Measurements from ENCODE around the gene WDR49.

WDR49 gene

GRCh38 chr3:167611718-167612117 is 42.0 kb downstream of the WDR49 start:
- DNase-seq: no peak

DNA sequence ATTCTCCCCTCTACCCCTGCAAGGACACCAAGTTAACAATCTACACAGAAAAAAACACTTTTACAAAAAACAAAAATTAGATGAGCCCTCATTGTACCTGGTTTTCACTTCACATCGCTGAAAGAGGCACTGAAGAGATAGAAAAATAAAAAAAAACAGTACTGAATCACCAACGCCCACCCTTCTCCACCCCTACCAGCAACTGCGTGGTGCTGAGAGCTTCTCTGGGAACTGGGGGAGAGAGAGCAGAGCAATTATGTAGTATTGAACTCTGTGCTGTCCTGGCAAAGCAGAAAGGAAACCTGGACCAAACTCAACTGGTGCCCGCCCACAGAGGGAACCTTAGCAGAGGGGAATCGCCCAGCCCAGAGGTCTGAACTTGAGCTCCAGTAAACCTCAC is 44.6 kb downstream of the WDR49 start:
- DNase-seq: no peak

- DNase-seq: no peak
Observed at GRCh38 chr3:167606836-167607235, 46.9 kb downstream of the WDR49 start.

- no peak for DNase-seq
Observed at GRCh38 chr3:167605871-167606270, 47.9 kb downstream of the WDR49 start.

DNA sequence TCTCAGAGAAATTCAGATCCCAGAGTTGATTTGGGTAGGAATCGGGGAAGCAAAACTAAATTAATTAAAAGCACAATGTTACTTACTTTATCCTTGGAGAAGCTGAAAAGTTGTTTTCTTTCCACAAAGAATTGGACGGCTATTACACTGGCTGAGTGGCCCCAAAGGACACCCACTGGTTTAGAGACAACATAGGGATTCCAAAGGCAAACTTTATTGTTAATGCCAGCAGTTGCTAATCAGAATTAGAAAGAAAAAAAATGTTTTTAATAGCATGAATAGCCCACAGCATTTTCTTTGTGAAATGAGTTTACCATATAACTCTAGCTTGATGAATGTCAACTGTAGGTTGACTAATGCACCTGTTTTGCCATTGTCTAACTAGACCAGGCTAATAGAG is 51.7 kb downstream of the WDR49 start:
- no peak for DNase-seq

- DNase-seq: no peak
Observed at GRCh38 chr3:167587651-167588050, 66.1 kb downstream of the WDR49 start.

DNA sequence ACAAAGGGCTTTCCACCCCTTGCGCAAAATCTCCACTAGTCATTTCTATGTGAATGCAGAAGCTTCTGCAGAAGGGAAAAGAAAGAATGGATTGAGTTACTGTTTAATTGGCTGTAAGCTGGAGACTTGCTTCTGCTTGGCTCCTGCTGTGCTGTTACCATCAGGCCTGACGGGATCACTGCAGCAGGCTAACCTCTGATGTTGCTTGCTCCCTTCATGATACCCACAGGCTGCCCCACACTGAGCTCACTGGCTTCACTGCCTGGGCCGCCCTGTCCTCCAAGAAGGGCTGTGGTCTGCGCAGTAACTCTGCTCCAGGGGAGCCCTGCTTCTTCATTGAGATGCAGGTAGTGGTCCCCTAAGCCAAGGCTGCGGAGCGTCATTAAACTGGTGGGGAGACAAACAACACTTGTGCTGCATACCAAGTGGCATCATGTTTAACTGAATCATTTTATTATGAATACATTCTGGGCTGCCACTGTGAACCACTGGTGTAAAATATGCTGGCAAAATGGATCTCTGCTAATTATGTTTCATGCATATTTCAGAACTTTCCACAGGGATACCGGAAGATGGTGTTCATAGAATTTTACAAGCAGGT is 78.6 kb downstream of the WDR49 start:
- no peak for DNase-seq

DNA sequence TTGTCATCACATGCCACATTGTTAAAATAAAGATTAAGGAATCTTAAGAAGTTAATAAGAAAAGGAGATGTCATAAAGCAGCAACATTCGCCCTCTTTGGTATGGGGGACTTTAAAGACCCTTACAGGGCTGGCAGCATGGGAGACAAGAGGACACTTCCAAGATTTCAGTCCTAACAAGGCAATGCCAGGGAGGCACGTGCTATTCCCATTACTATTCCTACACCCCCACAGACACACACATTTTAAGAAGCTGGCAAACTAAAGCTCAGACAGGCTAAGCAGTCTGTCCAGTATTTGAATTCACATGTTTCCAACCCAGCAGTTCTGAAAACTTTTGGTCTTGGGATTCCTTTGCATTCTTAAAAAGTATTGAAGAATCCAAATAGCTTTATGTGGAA is 80.8 kb downstream of the WDR49 start:
- no peak for DNase-seq

DNA sequence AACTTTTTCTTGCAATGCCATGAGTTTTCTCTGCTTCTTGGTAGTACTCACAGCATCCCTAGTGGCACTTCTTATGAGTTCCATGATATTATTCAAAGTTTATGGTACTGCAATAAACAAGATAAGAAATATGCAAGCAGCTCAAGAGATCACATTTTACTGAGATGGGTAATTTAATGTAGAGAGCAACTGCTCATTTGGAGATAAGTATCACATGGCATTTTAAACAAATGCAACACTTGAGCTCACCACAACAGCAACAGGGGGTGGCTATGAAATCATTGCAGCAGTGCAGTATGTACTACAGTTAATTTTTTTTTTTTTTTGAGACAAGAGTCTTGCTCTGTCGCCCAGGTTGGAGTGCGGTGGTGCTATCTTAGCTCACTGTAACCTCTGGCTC is 85.1 kb downstream of the WDR49 start:
- no peak for DNase-seq

- DNase-seq: no peak
Observed at GRCh38 chr3:167565489-167565888, 88.3 kb downstream of the WDR49 start.

DNA sequence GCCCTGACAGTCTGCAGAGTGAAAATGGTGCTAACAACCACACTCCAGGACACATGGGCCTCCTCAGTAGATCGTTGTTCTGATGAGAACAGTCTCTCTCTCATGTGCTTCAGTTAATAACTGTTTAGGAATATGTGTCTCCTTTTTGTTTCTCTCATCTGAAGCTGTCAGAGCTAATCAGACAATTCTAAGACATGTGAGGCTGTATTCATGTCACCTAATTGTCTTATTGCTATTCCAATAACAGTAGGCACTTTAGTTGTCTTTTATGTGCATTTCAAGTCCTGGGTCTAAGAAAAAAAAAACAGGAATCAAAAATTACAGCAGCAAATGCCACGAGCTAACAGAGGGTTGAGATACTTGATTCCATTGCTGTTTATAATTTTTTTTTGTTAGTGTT is 89.1 kb downstream of the WDR49 start:
- DNase-seq: no peak

GRCh38 chr3:167559924-167560323 is 93.8 kb downstream of the WDR49 start:
- no peak for DNase-seq

DNA sequence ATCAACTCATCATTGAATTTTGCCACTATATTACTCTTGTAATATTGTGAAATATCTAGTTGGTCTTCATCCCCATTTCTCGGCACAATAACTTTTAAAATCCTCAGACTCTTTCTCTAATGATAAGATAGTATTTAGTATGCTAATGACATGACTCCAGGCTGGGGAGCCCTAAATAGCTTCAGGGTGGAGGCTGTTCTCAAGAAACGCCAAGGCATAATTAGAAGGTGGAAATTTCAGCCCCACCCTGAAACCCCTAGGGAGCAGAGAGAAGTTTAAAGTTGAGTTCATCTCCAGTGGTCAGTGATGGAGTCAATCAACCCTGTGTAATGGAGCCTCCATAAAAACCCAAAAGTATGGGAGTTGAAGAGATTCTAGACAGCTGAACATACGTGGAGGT is 98.8 kb downstream of the WDR49 start:
- DNase-seq: no peak

GRCh38 chr3:167538081-167538480 is 115.7 kb downstream of the WDR49 start:
- DNase-seq: no peak

- no peak for DNase-seq
Observed at GRCh38 chr3:167521006-167521355, 132.8 kb downstream of the WDR49 start.

DNA sequence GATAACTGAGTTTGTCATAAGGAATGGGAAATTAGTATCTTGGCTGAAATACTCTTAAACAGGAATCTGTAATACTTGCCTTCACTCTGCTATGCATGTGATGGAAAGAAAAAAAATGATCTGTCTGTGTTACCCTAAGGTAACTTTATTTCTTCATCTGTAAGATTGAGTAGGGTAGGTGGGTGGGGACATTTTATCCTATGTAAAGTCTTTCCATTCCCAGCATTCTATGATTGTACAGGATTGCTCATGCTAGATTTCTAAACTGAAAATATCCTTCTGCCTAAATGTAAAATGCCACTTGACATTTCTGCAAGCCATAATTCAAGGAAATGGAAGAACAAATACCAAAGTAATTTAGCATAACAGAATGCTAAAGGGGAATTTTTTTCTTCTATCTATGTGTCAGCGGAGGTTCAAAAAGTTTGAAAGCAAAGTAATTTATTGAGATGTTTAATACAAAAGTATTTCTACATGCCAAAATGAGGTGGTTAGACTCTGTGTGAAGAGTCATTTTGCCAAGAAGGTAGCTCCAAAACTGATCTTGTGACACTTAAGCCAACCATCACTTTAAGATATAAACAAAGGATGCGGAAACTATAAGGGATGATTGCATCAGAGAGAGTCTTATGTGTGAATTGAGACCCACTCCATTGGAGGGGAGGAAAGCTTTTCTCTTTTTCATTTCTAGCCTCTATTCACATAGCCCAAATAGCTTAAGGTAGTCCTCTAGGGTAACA is 133.3 kb downstream of the WDR49 start:
- DNase-seq: no peak

GRCh38 chr3:167507954-167508353 is 145.8 kb downstream of the WDR49 start:
- no peak for DNase-seq

GRCh38 chr3:167502401-167502800 is 151.3 kb downstream of the WDR49 start:
- no peak for DNase-seq

- DNase-seq: no peak
Observed at GRCh38 chr3:167501941-167502340, 151.8 kb downstream of the WDR49 start.

GRCh38 chr3:167497903-167498302 is 155.8 kb downstream of the WDR49 start:
- DNase-seq: no peak

DNA sequence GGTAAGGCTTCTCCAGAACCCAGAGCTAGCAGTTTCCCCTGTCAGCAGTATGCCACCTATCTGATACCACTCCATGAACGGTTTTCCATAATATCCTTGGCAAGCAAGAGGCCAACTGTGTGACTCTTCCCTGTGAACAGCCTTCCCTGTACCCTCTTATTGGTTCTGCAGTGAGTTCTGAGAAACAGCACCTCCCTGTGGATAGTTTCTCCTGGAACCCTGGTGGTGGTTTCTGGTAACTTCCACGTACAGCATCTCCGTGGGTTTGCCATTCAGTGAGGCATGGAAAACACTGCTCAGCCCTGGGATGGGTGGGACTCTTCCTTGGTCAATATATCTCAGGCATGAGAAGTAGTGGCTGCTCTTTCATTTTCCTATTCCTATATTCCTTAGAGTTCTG is 160.5 kb downstream of the WDR49 start:
- DNase-seq: no peak

GRCh38 chr3:167491621-167492020 is 162.1 kb downstream of the WDR49 start:
- no peak for DNase-seq

DNA sequence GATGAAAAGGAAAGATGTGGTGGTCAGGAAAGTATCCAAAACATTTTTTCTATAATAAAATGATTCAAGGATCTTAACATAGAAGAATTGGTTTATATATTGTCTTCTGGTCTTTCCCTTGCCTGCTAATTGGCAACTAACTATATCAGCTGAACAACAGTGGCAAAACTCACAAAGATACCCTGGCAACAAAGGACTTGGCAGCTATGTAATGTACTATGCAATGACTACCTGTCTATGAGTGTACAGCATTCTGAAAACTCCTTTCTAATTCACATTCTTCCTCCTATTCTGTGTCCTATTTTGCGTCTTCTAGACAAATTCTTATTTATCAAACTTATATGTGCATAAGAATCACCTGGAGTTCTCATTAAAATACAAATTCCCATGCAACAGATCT is 164.2 kb downstream of the WDR49 start:
- no peak for DNase-seq

GRCh38 chr3:167487556-167487955 is 166.2 kb downstream of the WDR49 start:
- DNase-seq: no peak

- no peak for DNase-seq
Observed at GRCh38 chr3:167484551-167484950, 169.2 kb downstream of the WDR49 start.

Data from NCI-H2029 (cell line).